Astrocyte of the spinal cord (primary cell): ENCODE results near the gene CLDN9.

Experiments used
- DNase-seq: peaks from one replicate; pipeline ENCODE4 v3.0.0; 2011; ENCODE audit warnings: low read depth, low spot score
- H3K4me3 ChIP-seq: 2 replicates; pipeline ENCODE4 v1.5.1; 2011; ENCODE audit warnings: low read depth, mild to moderate bottlenecking, low read length, moderate library complexity
- in situ Hi-C: cut with HindIII; loops from 2 replicates; pipeline ENCODE4 v1.10.0; 2017; ENCODE audit warnings: low sequenced_read_pairs
- TF ChIP-seq, protein P1 (sequence below): IDR thresholded peaks from 2 replicates; pipeline ENCODE4 v1.5.1; 2012; ENCODE audit warnings: low read depth, mild to moderate bottlenecking, low read length, inconsistent platforms

The CLDN9 gene

DNA sequence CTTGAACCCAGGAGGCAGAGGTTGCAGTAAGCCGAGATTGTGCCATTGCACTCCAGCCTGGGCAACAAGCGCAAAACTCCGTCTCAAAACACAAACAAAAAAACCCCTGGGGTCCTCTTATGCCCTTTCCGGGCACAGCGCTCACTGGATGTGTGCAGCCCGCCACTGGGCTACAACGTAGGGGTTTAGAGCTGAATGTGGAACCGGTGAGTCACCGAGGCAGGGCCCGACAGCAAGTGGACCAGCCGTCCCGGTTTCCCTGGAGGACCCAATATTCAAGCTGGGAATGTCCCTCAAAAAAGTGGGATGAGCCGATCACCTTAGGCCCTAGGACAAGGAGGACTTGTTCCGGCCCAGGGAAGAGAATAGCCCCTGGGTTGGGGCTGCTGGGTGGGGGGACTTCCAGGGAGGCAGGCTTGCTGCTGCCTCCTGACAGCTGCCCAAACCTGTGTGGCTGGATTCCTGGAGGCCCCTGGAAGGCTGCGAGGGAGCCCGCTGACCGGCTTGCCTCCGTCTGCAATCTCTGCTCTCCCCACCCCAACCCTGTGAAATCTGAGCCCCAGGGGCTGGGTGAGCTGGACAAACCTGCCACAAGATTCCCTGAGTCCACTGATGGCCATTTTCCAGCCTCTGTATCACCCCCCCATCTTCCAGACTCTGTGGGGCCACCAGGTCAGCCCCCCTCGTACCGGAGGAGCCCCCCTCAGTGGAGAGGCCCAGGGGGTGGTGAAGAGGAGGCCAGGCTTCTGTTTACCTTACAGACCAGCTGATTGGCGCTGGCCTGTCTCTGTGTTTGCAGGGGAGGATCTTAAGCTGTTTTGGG is 2.9 kb upstream of the CLDN9 start:
- no peak for DNase-seq
- in situ Hi-C loops, result no loop called here
- TF ChIP-seq, protein P1, sequence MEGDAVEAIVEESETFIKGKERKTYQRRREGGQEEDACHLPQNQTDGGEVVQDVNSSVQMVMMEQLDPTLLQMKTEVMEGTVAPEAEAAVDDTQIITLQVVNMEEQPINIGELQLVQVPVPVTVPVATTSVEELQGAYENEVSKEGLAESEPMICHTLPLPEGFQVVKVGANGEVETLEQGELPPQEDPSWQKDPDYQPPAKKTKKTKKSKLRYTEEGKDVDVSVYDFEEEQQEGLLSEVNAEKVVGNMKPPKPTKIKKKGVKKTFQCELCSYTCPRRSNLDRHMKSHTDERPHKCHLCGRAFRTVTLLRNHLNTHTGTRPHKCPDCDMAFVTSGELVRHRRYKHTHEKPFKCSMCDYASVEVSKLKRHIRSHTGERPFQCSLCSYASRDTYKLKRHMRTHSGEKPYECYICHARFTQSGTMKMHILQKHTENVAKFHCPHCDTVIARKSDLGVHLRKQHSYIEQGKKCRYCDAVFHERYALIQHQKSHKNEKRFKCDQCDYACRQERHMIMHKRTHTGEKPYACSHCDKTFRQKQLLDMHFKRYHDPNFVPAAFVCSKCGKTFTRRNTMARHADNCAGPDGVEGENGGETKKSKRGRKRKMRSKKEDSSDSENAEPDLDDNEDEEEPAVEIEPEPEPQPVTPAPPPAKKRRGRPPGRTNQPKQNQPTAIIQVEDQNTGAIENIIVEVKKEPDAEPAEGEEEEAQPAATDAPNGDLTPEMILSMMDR, result no peak
- H3K4me3 ChIP-seq, result no peak overlapping the region

- no peak for DNase-seq
- in situ Hi-C loops, result no loop called here
- H3K4me3 ChIP-seq, result no peak overlapping the region
- TF ChIP-seq, protein P1, result no peak
These were observed 2.2 kb upstream of the CLDN9 start for GRCh38 chr16:3010510-3010909.

GRCh38 chr16:3012246-3012645 is 477 bp upstream of the CLDN9 start:
- no peak overlapping the region for H3K4me3 ChIP-seq
- in situ Hi-C loops, result no loop called here
- no peak for DNase-seq
- TF ChIP-seq, protein P1, result no peak

DNA sequence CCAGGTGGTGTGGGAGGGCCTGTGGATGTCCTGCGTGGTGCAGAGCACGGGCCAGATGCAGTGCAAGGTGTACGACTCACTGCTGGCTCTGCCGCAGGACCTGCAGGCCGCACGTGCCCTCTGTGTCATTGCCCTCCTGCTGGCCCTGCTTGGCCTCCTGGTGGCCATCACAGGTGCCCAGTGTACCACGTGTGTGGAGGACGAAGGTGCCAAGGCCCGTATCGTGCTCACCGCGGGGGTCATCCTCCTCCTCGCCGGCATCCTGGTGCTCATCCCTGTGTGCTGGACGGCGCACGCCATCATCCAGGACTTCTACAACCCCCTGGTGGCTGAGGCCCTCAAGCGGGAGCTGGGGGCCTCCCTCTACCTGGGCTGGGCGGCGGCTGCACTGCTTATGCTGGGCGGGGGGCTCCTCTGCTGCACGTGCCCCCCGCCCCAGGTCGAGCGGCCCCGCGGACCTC is 798 bp downstream of the CLDN9 start:
- H3K4me3 ChIP-seq, result no peak overlapping the region

GRCh38 chr16:3013998-3014690 is 1.4 kb downstream of the CLDN9 start:
- in situ Hi-C loops, result no loop called here
- TF ChIP-seq, protein P1, result no peak
- H3K4me3 ChIP-seq, result no peak overlapping the region
- DNase-seq, result no peak

More for the DNA sequence above, 798 bp downstream of the CLDN9 start:
- TF ChIP-seq, protein P1, result no peak
- DNase-seq, result no peak
- in situ Hi-C loops, result no loop called here

- in situ Hi-C loops, result no loop called here
- no peak for DNase-seq
- no peak overlapping the region for H3K4me3 ChIP-seq
- TF ChIP-seq, protein P1, result no peak
These were observed 2.2 kb downstream of the CLDN9 start for GRCh38 chr16:3014971-3015370.
